Mesodermal cell (in vitro differentiated cells): ENCODE measurements around the gene DNM2.

Experiments used
- H3K27ac ChIP-seq: 2 replicates; pipeline ENCODE4 v1.7.0; 2013; ENCODE audit warnings: mild to moderate bottlenecking, low read depth, low read length, moderate library complexity; ENCODE audit not compliant: severe bottlenecking
- H3K36me3 ChIP-seq: 2 replicates; pipeline ENCODE4 v1.7.1; 2013; ENCODE audit warnings: mild to moderate bottlenecking, low read length, moderate library complexity; ENCODE audit not compliant: control insufficient read depth, insufficient read depth
- H3K4me1 ChIP-seq: one replicate; pipeline ENCODE4 v1.7.1; 2013; ENCODE audit warnings: mild to moderate bottlenecking, low read length; ENCODE audit not compliant: insufficient read depth, control insufficient read depth, poor library complexity, severe bottlenecking
- H3K4me3 ChIP-seq: 2 replicates; pipeline ENCODE4 v1.7.0; 2013; ENCODE audit warnings: low read length, control low read depth, mild to moderate bottlenecking; ENCODE audit not compliant: insufficient read depth, poor library complexity, severe bottlenecking; ENCODE audit errors: extremely low read depth
- H3K9me3 ChIP-seq: 2 replicates; pipeline ENCODE4 v1.7.1; 2013; ENCODE audit warnings: mild to moderate bottlenecking, low read length, moderate library complexity; ENCODE audit not compliant: control insufficient read depth
- WGBS, 2 experiments: methylation state at CpG; one replicate each; pipeline ENCODE4 v1.1.5; 2013; ENCODE audit warnings: missing lambda C conversion rate in 2 of 2; ENCODE audit not compliant: insufficient coverage in 2 of 2; 5-methylcytosine and 5-hydroxymethylcytosine counted together

DNM2 gene

DNA sequence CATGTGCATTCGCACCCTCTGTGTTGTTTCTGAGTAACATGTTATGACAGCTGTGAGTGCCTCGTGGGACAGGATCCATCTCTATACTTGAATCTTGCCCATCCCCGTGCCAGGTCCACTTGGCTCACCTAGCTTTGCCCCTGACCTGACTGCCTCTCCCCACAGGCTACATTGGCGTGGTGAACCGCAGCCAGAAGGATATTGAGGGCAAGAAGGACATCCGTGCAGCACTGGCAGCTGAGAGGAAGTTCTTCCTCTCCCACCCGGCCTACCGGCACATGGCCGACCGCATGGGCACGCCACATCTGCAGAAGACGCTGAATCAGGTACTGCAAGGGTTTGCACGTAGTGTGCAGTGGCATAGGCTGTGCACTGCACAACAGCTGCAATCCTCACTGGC is 64.9 kb downstream of the DNM2 start:
- peaks cover 89% of the 10 kb centered on the region for H3K36me3 ChIP-seq
- no peak overlapping the region for H3K27ac ChIP-seq
- H3K4me3 ChIP-seq: no peak overlapping the region
- H3K9me3 ChIP-seq: no peaks in the 10 kb centered on the region
- WGBS, 2 experiments: 94 to 98% methylated on average over 13 of the region's 13 CpGs
- H3K4me1 ChIP-seq: peaks cover 5% of the 10 kb centered on the region

DNA sequence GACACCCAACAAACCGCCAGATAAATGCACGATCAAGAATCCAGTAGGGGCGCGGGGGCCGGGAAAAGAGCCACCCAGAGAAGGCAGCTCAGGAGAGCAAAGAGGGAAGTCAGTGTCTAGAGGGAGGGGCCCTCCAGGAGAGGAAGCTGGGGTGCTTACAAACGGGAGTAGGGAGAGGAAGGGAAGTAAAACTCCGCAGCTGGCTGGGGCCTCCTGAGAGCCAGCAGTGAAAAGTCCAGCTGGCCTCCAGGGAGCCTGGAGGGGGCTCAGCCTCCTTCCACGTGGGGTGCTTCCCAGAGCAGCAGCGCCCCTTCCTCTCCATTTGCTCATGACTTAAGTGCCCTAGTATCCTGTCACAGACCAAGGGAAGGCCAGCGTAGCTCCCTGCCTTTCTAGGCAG is 66.4 kb downstream of the DNM2 start:
- Histone ChIP-seq H3K4me1 (peaks cover 5% of the 10 kb centered on the region), H3K27ac (no peak overlapping the region), H3K36me3 (peaks cover 88% of the 10 kb centered on the region), H3K4me3 (no peak overlapping the region), H3K9me3 (no peaks in the 10 kb centered on the region)
- WGBS, 2 experiments: 98% methylated on average over 8 to 10 of the region's 10 CpGs

GRCh38 chr19:10788146-10788545 is 70.3 kb downstream of the DNM2 start:
- no peaks in the 10 kb centered on the region for H3K9me3 ChIP-seq
- 91 to 100% methylated on average over 6 to 8 of the region's 8 CpGs for WGBS, 2 experiments
- H3K27ac ChIP-seq: no peak overlapping the region
- H3K4me3 ChIP-seq: no peak overlapping the region
- H3K36me3 ChIP-seq: peaks cover 84% of the 10 kb centered on the region
- no peaks in the 10 kb centered on the region for H3K4me1 ChIP-seq

DNA sequence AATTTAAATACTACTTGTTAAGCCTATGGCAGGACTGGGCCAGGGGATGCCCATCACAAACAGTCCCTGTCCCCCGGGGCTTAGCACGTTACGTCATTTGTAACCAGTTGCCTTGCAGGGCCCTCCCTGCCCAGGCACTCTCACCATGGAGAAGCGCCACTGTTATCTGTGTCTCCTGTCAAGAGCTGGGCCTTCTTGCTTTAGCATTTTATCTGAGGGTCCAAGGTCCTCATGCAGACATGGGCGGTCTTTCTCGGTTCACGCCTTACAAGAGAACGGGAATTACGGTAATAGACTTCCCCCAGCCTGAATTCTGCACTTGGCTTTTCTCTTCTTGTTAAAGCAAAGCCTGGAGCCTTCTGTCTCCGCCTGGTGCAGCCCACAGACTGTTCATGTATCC is 72.0 kb downstream of the DNM2 start:
- Histone ChIP-seq H3K27ac (no peak overlapping the region), H3K4me1 (no peaks in the 10 kb centered on the region), H3K36me3 (peaks cover 85% of the 10 kb centered on the region), H3K9me3 (no peaks in the 10 kb centered on the region), H3K4me3 (no peak overlapping the region)
- WGBS, 2 experiments: 97 to 99% methylated on average over 9 of the region's 10 CpGs

DNA sequence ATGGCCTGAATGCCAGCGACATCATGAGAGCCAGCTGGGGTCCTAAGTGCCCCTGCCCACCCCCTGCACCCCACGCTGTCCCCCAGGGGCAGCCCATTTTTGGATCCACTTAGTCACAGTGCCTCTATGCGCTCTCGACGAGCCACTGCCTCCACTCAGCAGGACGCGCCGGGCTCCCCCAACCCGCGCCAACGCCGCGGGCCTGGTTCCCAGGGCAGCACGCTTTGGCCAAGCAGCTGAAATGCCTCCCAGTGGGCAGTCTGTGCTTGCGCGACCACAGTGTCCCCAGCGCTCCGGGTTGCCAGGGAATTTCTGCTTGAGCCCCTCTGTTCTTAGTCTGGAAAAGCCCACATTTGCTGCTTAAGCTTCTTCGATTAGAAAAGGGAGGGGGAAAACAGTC is 78.8 kb downstream of the DNM2 start:
- H3K4me1 ChIP-seq: no peaks in the 10 kb centered on the region
- 94 to 96% methylated on average over 18 to 19 of the region's 19 CpGs for WGBS, 2 experiments
- H3K4me3 ChIP-seq: no peak overlapping the region
- no peak overlapping the region for H3K27ac ChIP-seq
- no peaks in the 10 kb centered on the region for H3K9me3 ChIP-seq
- peaks cover 90% of the 10 kb centered on the region for H3K36me3 ChIP-seq

DNA sequence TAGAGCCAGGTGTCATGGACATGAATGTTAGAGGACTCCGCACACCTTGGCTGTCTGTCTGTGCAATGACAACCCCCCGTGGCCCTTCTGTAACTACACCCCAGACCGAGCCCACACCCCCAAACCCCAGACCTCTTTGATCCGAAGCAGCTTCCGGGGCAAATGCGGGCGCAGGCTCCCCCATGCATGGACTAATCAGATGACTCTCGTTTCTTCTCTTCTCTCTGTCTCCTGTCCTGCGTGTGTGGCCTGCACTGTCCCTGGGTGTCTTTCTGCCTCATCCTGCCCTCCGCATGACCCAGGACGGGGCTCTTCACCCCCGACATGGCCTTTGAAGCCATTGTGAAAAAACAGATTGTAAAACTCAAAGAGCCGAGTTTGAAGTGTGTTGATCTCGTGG is 79.2 kb downstream of the DNM2 start:
- no peak overlapping the region for H3K27ac ChIP-seq
- H3K36me3 ChIP-seq: peaks cover 90% of the 10 kb centered on the region
- WGBS, 2 experiments: 95% methylated on average over 14 of the region's 14 CpGs
- H3K4me3 ChIP-seq: no peak overlapping the region
- H3K4me1 ChIP-seq: no peaks in the 10 kb centered on the region
- H3K9me3 ChIP-seq: no peaks in the 10 kb centered on the region

DNA sequence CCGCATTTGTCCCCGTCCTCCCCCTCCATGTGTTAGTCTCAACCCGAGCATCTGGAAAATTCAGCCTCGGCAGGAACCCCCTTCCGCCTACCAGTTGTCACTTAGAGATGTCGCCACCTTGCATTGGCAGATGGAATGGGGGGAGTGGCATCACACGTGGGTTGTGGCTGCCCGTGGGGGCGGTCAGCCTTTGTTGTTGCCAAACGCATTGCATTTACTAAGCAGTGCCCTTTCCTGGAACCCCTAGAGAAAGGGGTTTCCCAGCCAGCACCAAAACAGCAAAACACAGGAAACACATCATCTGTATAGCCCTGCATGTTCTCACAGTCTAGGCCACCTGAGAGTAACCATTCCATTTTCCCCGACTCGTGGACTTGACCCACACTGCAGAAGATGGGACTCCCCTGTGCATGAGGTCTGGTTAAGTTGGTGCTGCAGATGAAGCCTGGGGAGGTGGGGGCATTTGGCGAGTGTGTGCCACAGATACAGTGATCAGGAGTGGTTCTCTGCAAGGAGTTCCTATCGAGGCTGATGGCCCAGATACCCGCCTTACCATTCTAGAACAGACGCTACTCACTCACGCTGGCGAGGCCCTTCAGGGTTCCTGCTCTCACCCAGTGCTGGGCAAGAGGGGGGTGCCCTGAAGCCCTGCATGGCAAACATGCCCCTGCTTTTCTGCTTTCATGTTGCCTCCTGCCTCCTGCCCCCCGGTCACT is 79.8 kb downstream of the DNM2 start:
- Histone ChIP-seq H3K4me3 (no peak overlapping the region), H3K27ac (no peak overlapping the region), H3K9me3 (no peaks in the 10 kb centered on the region), H3K4me1 (no peaks in the 10 kb centered on the region), H3K36me3 (peaks cover 90% of the 10 kb centered on the region)
- WGBS, 2 experiments: 90 to 98% methylated on average over 10 to 14 of the region's 19 CpGs

- no peak overlapping the region for H3K4me3 ChIP-seq
- H3K4me1 ChIP-seq: no peaks in the 10 kb centered on the region
- no peaks in the 10 kb centered on the region for H3K9me3 ChIP-seq
- peaks cover 91% of the 10 kb centered on the region for H3K36me3 ChIP-seq
- H3K27ac ChIP-seq: no peak overlapping the region
- WGBS, 2 experiments: 96 to 97% methylated on average over 9 of the region's 9 CpGs
Observed at GRCh38 chr19:10800488-10800887, 82.6 kb downstream of the DNM2 start.

GRCh38 chr19:10802479-10802878 is 84.6 kb downstream of the DNM2 start:
- Histone ChIP-seq H3K4me3 (no peak overlapping the region), H3K9me3 (no peaks in the 10 kb centered on the region), H3K27ac (no peak overlapping the region), H3K4me1 (no peaks in the 10 kb centered on the region), H3K36me3 (peaks cover 87% of the 10 kb centered on the region)
- 96 to 99% methylated on average over 5 of the region's 5 CpGs for WGBS, 2 experiments

DNA sequence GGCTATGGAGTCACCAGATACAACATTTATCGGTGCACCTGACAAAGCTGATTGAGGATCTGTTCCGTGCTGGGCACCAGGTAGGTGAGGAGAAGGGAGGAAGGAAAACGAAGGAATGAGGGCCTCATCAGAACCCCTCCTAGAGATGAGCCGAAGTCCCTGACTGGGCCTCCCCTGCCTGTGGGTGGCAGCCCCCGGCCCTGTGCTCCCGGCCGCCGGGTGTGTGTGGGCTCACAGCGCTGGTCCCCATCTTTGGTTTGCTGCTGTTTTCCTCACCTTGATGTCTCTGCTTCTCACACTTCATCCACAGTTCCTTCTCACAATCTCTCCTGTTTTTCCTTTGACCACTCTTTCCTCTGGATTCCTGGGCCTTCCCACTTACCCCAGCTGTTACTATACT is 85.4 kb downstream of the DNM2 start:
- Histone ChIP-seq H3K27ac (no peak overlapping the region), H3K9me3 (no peaks in the 10 kb centered on the region), H3K4me3 (no peak overlapping the region), H3K36me3 (peaks cover 87% of the 10 kb centered on the region), H3K4me1 (no peaks in the 10 kb centered on the region)
- WGBS, 2 experiments: 94 to 98% methylated on average over 8 to 9 of the region's 9 CpGs

DNA sequence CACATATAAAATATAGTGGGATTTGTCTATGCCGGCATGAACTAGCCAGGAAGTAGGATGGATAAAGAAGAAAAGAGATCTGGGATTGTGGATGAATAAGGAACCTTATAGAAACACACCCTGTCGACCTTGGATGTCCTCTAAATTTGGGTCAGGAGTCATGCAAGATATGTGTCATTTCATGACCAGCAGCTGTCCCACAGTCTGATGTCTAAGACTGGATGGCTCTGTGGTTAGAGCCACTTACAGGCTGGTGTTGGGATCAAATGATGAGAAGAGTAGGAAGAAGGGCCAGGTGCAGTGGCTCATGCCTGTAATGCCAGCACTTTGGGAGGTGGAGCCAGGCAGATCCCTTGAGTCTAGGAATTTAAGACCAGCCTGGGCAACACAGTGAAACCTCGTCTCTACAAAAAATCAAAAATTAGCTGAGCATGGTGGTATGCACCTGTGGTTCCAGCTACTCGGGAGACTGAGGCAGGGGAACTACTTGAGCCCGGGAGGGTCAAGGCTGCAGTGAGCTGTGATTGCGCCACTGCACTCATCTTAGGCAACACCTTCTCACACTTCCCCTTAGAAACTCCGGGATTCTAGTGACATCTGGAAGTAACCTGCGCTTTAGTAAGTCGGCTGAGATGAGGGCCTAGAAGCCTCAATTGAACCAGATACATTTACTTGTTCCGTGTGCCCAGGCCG is 87.3 kb downstream of the DNM2 start:
- Histone ChIP-seq H3K9me3 (no peaks in the 10 kb centered on the region), H3K4me3 (no peak overlapping the region), H3K27ac (no peak overlapping the region), H3K36me3 (peaks cover 88% of the 10 kb centered on the region), H3K4me1 (peaks cover 3% of the 10 kb centered on the region)
- WGBS, 2 experiments: 94 to 97% methylated on average over 10 to 11 of the region's 11 CpGs
